Fibroblast of mammary gland (primary cell): ENCODE measurements around the gene TNS3.
A peak's percentile ranks its signal among the peaks of the same experiment; 100 is the strongest.
"Not testable (repeated sequence)": the region's sequence is repeated elsewhere in the genome, so short reads cannot be mapped to it uniquely, and the experiment has no call there.

ENCODE experiments used
- DNase-seq: peaks from one replicate; pipeline ENCODE4 v3.0.0-alpha.2; 2010; ENCODE audit warnings: low read depth
- H3K4me3 ChIP-seq: 2 replicates; pipeline ENCODE4 v1.5.1; 2011; ENCODE audit warnings: low read depth, mild to moderate bottlenecking, low read length, moderate library complexity; ENCODE audit not compliant: control insufficient read depth
- CTCF ChIP-seq: conservative IDR thresholded peaks from 2 replicates; pipeline ENCODE4 v1.5.1; 2011; ENCODE audit warnings: low read depth, low read length, inconsistent platforms; ENCODE audit not compliant: control insufficient read depth, insufficient read depth

TNS3 gene

GRCh38 chr7:47267346-47267745, 314.6 kb downstream of the TNS3 start:
- no peak for DNase-seq
- no peak for TF ChIP-seq CTCF
- no peak overlapping the region for H3K4me3 ChIP-seq

GRCh38 chr7:47266799-47267198, 315.1 kb downstream of the TNS3 start:
- no peak overlapping the region for H3K4me3 ChIP-seq
- no peak for TF ChIP-seq CTCF
- DNase-seq: peak; percentile 25

- TF ChIP-seq CTCF: peak; percentile 96
- H3K4me3 ChIP-seq: no peak overlapping the region
- DNase-seq: peak; percentile 75
These were observed 315.7 kb downstream of the TNS3 start for GRCh38 chr7:47266131-47266706.

GRCh38 chr7:47265621-47266020, 316.3 kb downstream of the TNS3 start:
- DNase-seq: no peak
- H3K4me3 ChIP-seq: no peak overlapping the region
- no peak for TF ChIP-seq CTCF

GRCh38 chr7:47264021-47264651, 317.8 kb downstream of the TNS3 start:
- H3K4me3 ChIP-seq: no peak overlapping the region
- DNase-seq: no peak
- TF ChIP-seq CTCF: no peak

GRCh38 chr7:47262881-47263280, 319.0 kb downstream of the TNS3 start:
- TF ChIP-seq CTCF: no peak
- DNase-seq: no peak
- H3K4me3 ChIP-seq: no peak overlapping the region

GRCh38 chr7:47262160-47262559, 319.8 kb downstream of the TNS3 start:
- DNase-seq, H3K4me3 ChIP-seq: not testable (repeated sequence)
